Bronchial epithelial cell (primary cell): ENCODE data around the gene TEDC2. TPM values are rescaled to one million over a fixed set of nuclear protein-coding genes. Genes with fewer than 3 reads are reported as not detected.
"Not testable (repeated sequence)": the region's sequence is repeated elsewhere in the genome, so short reads cannot be mapped to it uniquely, and the experiment has no call there.

Experiments
- DNase-seq: peaks from one replicate; pipeline ENCODE4 v3.0.0-alpha.2; 2010; ENCODE audit warnings: low read depth
- FAIRE-seq: peaks from 2 replicates; lab custom pipeline; 2011; peaks lifted over from hg19 to GRCh38; lab: Jason Lieb, UNC
- H3K27me3 ChIP-seq: 2 replicates; pipeline ENCODE4 v1.5.1; 2011; ENCODE audit warnings: low read length; ENCODE audit not compliant: control insufficient read depth, insufficient read depth
- H3K36me3 ChIP-seq: 2 replicates; pipeline ENCODE4 v1.5.1; 2011; ENCODE audit warnings: low read length; ENCODE audit not compliant: control insufficient read depth, insufficient read depth
- H3K4me3 ChIP-seq: 2 replicates; pipeline ENCODE4 v1.5.1; 2011; ENCODE audit warnings: mild to moderate bottlenecking, low read depth, low read length, control low read depth
- CTCF ChIP-seq: IDR thresholded peaks from 2 replicates; pipeline ENCODE4 v1.5.1; 2011; ENCODE audit warnings: mild to moderate bottlenecking, moderate library complexity, low read length, control low read depth, inconsistent platforms; ENCODE audit not compliant: insufficient read depth, severe bottlenecking
- total RNA-seq: library from RNA; depleted of rRNA; stranded (reverse); fragments of >200 nt; gene quantifications from 2 replicates; pipeline ENCODE4 v1.2.1, GENCODE V29; 2014

The TEDC2 gene
- total RNA-seq, 1 donor from 2014 or later = 0.53 TPM

- peaks cover 21% of the 10 kb centered on the region for H3K36me3 ChIP-seq
- DNase-seq = peak; percentile 65
- FAIRE-seq = no peak
- H3K4me3 ChIP-seq = no peak overlapping the region
- TF ChIP-seq CTCF = no peak
- no peaks in the 10 kb centered on the region for H3K27me3 ChIP-seq
Measured at GRCh38 chr16:2436110-2436509, 23.8 kb upstream of the TEDC2 start.

GRCh38 chr16:2437032-2437790, 22.7 kb upstream of the TEDC2 start:
- H3K36me3 ChIP-seq = peaks cover 21% of the 10 kb centered on the region
- no peak for TF ChIP-seq CTCF
- no peaks in the 10 kb centered on the region for H3K27me3 ChIP-seq
- no peak overlapping the region for H3K4me3 ChIP-seq
- no peak for DNase-seq
- FAIRE-seq = no peak

- Histone ChIP-seq H3K27me3 (no peaks in the 10 kb centered on the region), H3K36me3 (peaks cover 15% of the 10 kb centered on the region), H3K4me3 (no peak overlapping the region)
- FAIRE-seq = no peak
- DNase-seq = no peak
- TF ChIP-seq CTCF = no peak
Measured at GRCh38 chr16:2438121-2438520, 21.8 kb upstream of the TEDC2 start.

- FAIRE-seq = no peak
- Histone ChIP-seq H3K36me3 (peaks cover 16% of the 10 kb centered on the region), H3K4me3 (no peak overlapping the region), H3K27me3 (no peaks in the 10 kb centered on the region)
- no peak for DNase-seq
- TF ChIP-seq CTCF = no peak
Measured at GRCh38 chr16:2439598-2439997, 20.3 kb upstream of the TEDC2 start.

GRCh38 chr16:2441143-2441804, 18.6 kb upstream of the TEDC2 start:
- not testable (repeated sequence) for H3K4me3 ChIP-seq, DNase-seq, H3K27me3 ChIP-seq, FAIRE-seq
- H3K36me3 ChIP-seq = peaks cover 19% of the 10 kb centered on the region

GRCh38 chr16:2443555-2443954, 16.4 kb upstream of the TEDC2 start:
- TF ChIP-seq CTCF = no peak
- Histone ChIP-seq H3K27me3 (no peaks in the 10 kb centered on the region), H3K4me3 (no peak overlapping the region), H3K36me3 (peaks cover 14% of the 10 kb centered on the region)
- DNase-seq (no peak), FAIRE-seq (no peak)
